Vagina (tissue), 2 donors: Measurements from ENCODE around the gene ATP6V1G2. TPM values are rescaled to one million over a fixed set of nuclear protein-coding genes. Genes with fewer than 3 reads are reported as not detected.

Source experiments
- DNase-seq, 2 donors: peaks; one replicate each; pipeline ENCODE4 v3.0.0-alpha.2; 2017; ENCODE audit errors: extremely low spot score in 2 of 2
- H3K27ac ChIP-seq: fragments of 200-600 bp; sonication (generic); one replicate; pipeline ENCODE4 v1.5.1; 2019
- H3K27me3 ChIP-seq: fragments of 200-600 bp; sonication (generic); one replicate; pipeline ENCODE4 v1.5.1; 2019
- H3K36me3 ChIP-seq, 2 donors: fragments of 200-600 bp; sonication (generic); one replicate each; pipeline ENCODE4 v1.5.1; 2017 to 2019
- H3K4me1 ChIP-seq: fragments of 200-600 bp; sonication (generic); one replicate; pipeline ENCODE4 v1.5.1; 2019
- H3K4me3 ChIP-seq, 2 donors: fragments of 200-600 bp; sonication (generic); 1 replicate in 1 of 2; 2 replicates in 1 of 2; pipeline ENCODE4 v1.5.1; 2016 to 2019
- H3K9me3 ChIP-seq: fragments of 200-600 bp; sonication (generic); one replicate; pipeline ENCODE4 v1.5.1; 2019
- CTCF ChIP-seq, 3 experiments: fragments of 450-650 bp in 2 of 3; fragments of 200-600 bp in 1 of 3; sonication (generic) in 1 of 3; IDR thresholded peaks; one replicate each; pipeline ENCODE4 v1.5.1; 2017 to 2019; ENCODE audit warnings: antibody characterized with exemption in 3 of 3, mild to moderate bottlenecking in 2 of 3, moderate library complexity in 2 of 3
- POLR2A ChIP-seq, 2 donors: fragments of 450-650 bp; IDR thresholded peaks; one replicate each; pipeline ENCODE4 v1.6.1; 2017; ENCODE audit warnings: antibody characterized with exemption in 2 of 2, mild to moderate bottlenecking in 2 of 2, moderate library complexity in 2 of 2
- POLR2AphosphoS5 ChIP-seq, 2 donors: sonication (generic); formaldehyde crosslinking; IDR thresholded peaks; one replicate each; pipeline ENCODE4 v1.9.0; 2017; ENCODE audit warnings: antibody characterized with exemption in 2 of 2, mild to moderate bottlenecking in 2 of 2, low read depth in 1 of 2; ENCODE audit not compliant: insufficient read depth in 1 of 2
- intact Hi-C: fragments of 100-400 bp; cut with DNase I; formaldehyde crosslinking; loops from one replicate; pipeline ENCODE4 v1.15.1; 2023
- total RNA-seq: library from RNA; depleted of rRNA; stranded (reverse); fragments of >200 nt; gene quantifications from one replicate; pipeline ENCODE4 v1.2.3, GENCODE V29; 2016

Gene ATP6V1G2
- total RNA-seq, 1 donor from 2014 or later = 5.4 TPM

GRCh38 chr6:31586599-31587281 lies 40.3 kb upstream of the ATP6V1G2 start:
- H3K27ac ChIP-seq = no peak overlapping the region
- no peaks in the 10 kb centered on the region for H3K9me3 ChIP-seq
- H3K4me3 ChIP-seq = no peak overlapping the region
- no peaks in the 10 kb centered on the region for H3K36me3 ChIP-seq
- no peaks in the 10 kb centered on the region for H3K27me3 ChIP-seq
- H3K4me1 ChIP-seq = peaks cover 13% of the 10 kb centered on the region
- no peak for DNase-seq
- intact Hi-C loops = no loop called here
- TF ChIP-seq POLR2A (IDR thresholded peaks at IDR 0.05) (no peak), CTCF (IDR thresholded peaks at IDR 0.05) (no peak), POLR2AphosphoS5 (IDR thresholded peaks at IDR 0.05; ENCODE audit: insufficient read depth in 1 of 2, low read depth in 1 of 2) (no peak)

GRCh38 chr6:31586008-31586407 lies 39.6 kb upstream of the ATP6V1G2 start, which contains the start of gene LST1:
Gene LST1 (plus strand): TSS chr6:31586277. CDS start chr6:31587300, 1,023 bp downstream.
- TF ChIP-seq CTCF (IDR thresholded peaks at IDR 0.05) (no peak), POLR2A (IDR thresholded peaks at IDR 0.05) (no peak), POLR2AphosphoS5 (IDR thresholded peaks at IDR 0.05; ENCODE audit: insufficient read depth in 1 of 2, low read depth in 1 of 2) (no peak)
- Histone ChIP-seq H3K36me3 (no peaks in the 10 kb centered on the region), H3K9me3 (no peaks in the 10 kb centered on the region), H3K4me1 (peaks cover 19% of the 10 kb centered on the region), H3K27me3 (no peaks in the 10 kb centered on the region), H3K4me3 (no peak within 1 kb of the TSS), H3K27ac (no peak within 1 kb of the TSS)
- intact Hi-C loops = no loop called here
- DNase-seq = no peak

- Histone ChIP-seq H3K9me3 (no peaks in the 10 kb centered on the region), H3K27me3 (no peaks in the 10 kb centered on the region), H3K36me3 (no peaks in the 10 kb centered on the region), H3K4me3 (no peak overlapping the region), H3K27ac (no peak overlapping the region), H3K4me1 (peaks cover 22% of the 10 kb centered on the region)
- no peak for DNase-seq
- no peak for TF ChIP-seq POLR2AphosphoS5 (IDR thresholded peaks at IDR 0.05; ENCODE audit: insufficient read depth in 1 of 2, low read depth in 1 of 2)
- no peak for TF ChIP-seq CTCF (IDR thresholded peaks at IDR 0.05)
- TF ChIP-seq POLR2A (IDR thresholded peaks at IDR 0.05) = no peak
- intact Hi-C loops = no loop called here
Measured at GRCh38 chr6:31585491-31585890, 39.1 kb upstream of the ATP6V1G2 start.

DNA sequence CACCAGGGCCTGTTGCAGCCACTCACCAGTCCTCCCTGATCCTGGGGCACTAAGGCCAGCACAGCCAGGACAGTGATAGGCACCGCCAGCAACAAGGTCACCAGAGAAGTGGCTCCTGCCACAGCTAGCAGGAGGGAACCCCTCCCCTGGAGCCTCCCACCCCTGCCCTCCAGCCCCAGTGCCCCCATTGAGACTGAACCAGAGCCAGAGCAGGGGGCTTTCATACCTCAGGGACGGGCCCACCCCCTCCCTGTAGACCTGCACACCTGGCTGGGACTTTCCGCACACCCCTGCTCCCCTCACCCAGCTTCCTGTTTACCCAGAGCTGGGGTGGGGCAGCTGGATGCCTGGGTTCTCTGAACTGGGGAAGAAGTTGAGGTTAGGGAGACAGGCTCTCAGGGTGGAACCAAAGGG lies 35.8 kb upstream of the ATP6V1G2 start, which contains the start of gene LTB:
Gene LTB (minus strand): TSS at position 195 of the 414 bp plus-strand sequence. CDS start 7 bp downstream, at position 188.
- Histone ChIP-seq H3K27me3 (no peaks in the 10 kb centered on the region), H3K36me3 (no peaks in the 10 kb centered on the region), H3K27ac (peak within 1 kb of the TSS; percentile 92), H3K4me3 (peak within 1 kb of the TSS; percentile 68 to 74), H3K4me1 (peaks cover 25% of the 10 kb centered on the region), H3K9me3 (no peaks in the 10 kb centered on the region)
- intact Hi-C loops = no loop called here
- no peak for TF ChIP-seq CTCF (IDR thresholded peaks at IDR 0.05)
- no peak for DNase-seq

GRCh38 chr6:31581434-31582229 lies 35.2 kb upstream of the ATP6V1G2 start:
- Histone ChIP-seq H3K27me3 (no peaks in the 10 kb centered on the region), H3K27ac (peak overlapping the region; percentile 92), H3K4me1 (peaks cover 25% of the 10 kb centered on the region), H3K9me3 (no peaks in the 10 kb centered on the region), H3K36me3 (no peaks in the 10 kb centered on the region), H3K4me3 (peak overlapping the region; percentile 68 to 74)
- intact Hi-C loops = no loop called here
- no peak for DNase-seq
- TF ChIP-seq CTCF (IDR thresholded peaks at IDR 0.05) = no peak
- no peak for TF ChIP-seq POLR2A (IDR thresholded peaks at IDR 0.05)
- TF ChIP-seq POLR2AphosphoS5 (IDR thresholded peaks at IDR 0.05; ENCODE audit: insufficient read depth in 1 of 2, low read depth in 1 of 2) = no peak
